Activated B cell treated with CpG ODN at 0.5 μM for 24 hours (primary cell): ENCODE data around the gene GLRA2. TPM values are rescaled to one million over a fixed set of nuclear protein-coding genes. Genes with fewer than 3 reads are reported as not detected.

Source experiments
- ATAC-seq: fragments of 200-7000 bp; cut with Tn5 transposase; one replicate; pipeline ENCODE4 v1.10.0; 2021; ENCODE audit warnings: low read depth, mild to moderate bottlenecking, moderate library complexity
- CTCF ChIA-PET: fragments of 350-600 bp; sonication (Branson Sonifier 250); formaldehyde crosslinking; loops from one replicate; lab custom pipeline; 2021; ENCODE audit warnings: antibody characterized with exemption; lab: Charles Lee
- POLR2A ChIA-PET: fragments of 350-600 bp; sonication (Branson Sonifier 250); formaldehyde crosslinking; loops from one replicate; lab custom pipeline; 2021; ENCODE audit warnings: antibody characterized with exemption; lab: Charles Lee
- DNase-seq: peaks from one replicate; pipeline ENCODE4 v3.0.0; 2022
- H3K27ac Mint-ChIP-seq: one replicate; pipeline ENCODE4 v1.8.0; 2020; ENCODE audit warnings: mixed read lengths
- H3K27me3 Mint-ChIP-seq: one replicate; pipeline ENCODE4 v1.8.0; 2021; ENCODE audit warnings: mixed read lengths
- H3K36me3 Mint-ChIP-seq: one replicate; pipeline ENCODE4 v1.8.0; 2021; ENCODE audit warnings: low read depth, mixed read lengths
- H3K4me1 Mint-ChIP-seq: one replicate; pipeline ENCODE4 v1.8.0; 2021; ENCODE audit warnings: mixed read lengths
- H3K4me3 Mint-ChIP-seq: one replicate; pipeline ENCODE4 v1.8.0; 2020; ENCODE audit warnings: mild to moderate bottlenecking, mixed read lengths
- H3K9me3 Mint-ChIP-seq: one replicate; pipeline ENCODE4 v1.8.0; 2020; ENCODE audit warnings: mixed read lengths
- CTCF ChIP-seq: fragments of 200-600 bp; IDR thresholded peaks from one replicate; pipeline ENCODE4 v1.8.0; 2022; ENCODE audit warnings: antibody characterized with exemption, mild to moderate bottlenecking
- intact Hi-C: fragments of 100-400 bp; cut with micrococcal nuclease; formaldehyde crosslinking; loops from one replicate; pipeline ENCODE4 v1.15.1; 2024
- total RNA-seq: library from RNA; stranded (reverse); gene quantifications from 2 replicates; pipeline ENCODE4 v1.2.3, GENCODE V29; 2022

Gene GLRA2
- total RNA-seq, 1 donor from 2014 or later = not detected

- no peaks in the 10 kb centered on the region for H3K4me1 Mint-ChIP-seq
- DNase-seq = no peak
- no peak for ATAC-seq
- H3K27me3 Mint-ChIP-seq = no peaks in the 10 kb centered on the region
- no peak overlapping the region for H3K4me3 Mint-ChIP-seq
- H3K9me3 Mint-ChIP-seq = no peaks in the 10 kb centered on the region
- no peak overlapping the region for H3K27ac Mint-ChIP-seq
- intact Hi-C loops = no loop called here
- H3K36me3 Mint-ChIP-seq = no peaks in the 10 kb centered on the region
- TF ChIP-seq CTCF = no peak
- ChIA-PET POLR2A (no interaction called here), CTCF (interaction anchor here (0.6 kb wide), 1 partner anchor 248 kb away, joined by 3 read pairs; no protein-coding TSS in a partner anchor)
These were observed 171.6 kb downstream of the GLRA2 start for GRCh38 chrX:14700982-14701381.

- intact Hi-C loops = no loop called here
- ATAC-seq (no peak), DNase-seq (no peak)
- no peak overlapping the region for H3K27ac Mint-ChIP-seq
- H3K27me3 Mint-ChIP-seq = no peaks in the 10 kb centered on the region
- H3K4me1 Mint-ChIP-seq = no peaks in the 10 kb centered on the region
- TF ChIP-seq CTCF = no peak
- no peaks in the 10 kb centered on the region for H3K36me3 Mint-ChIP-seq
- no peaks in the 10 kb centered on the region for H3K9me3 Mint-ChIP-seq
- ChIA-PET CTCF (no interaction called here), POLR2A (no interaction called here)
- no peak overlapping the region for H3K4me3 Mint-ChIP-seq
These were observed 172.8 kb downstream of the GLRA2 start for GRCh38 chrX:14702145-14702544.

- no peak for ATAC-seq
- H3K36me3 Mint-ChIP-seq = no peaks in the 10 kb centered on the region
- no peak for DNase-seq
- no peak for TF ChIP-seq CTCF
- H3K4me1 Mint-ChIP-seq = no peaks in the 10 kb centered on the region
- no peak overlapping the region for H3K4me3 Mint-ChIP-seq
- no peaks in the 10 kb centered on the region for H3K27me3 Mint-ChIP-seq
- ChIA-PET CTCF (no interaction called here), POLR2A (no interaction called here)
- intact Hi-C loops = no loop called here
- H3K27ac Mint-ChIP-seq = no peak overlapping the region
- no peaks in the 10 kb centered on the region for H3K9me3 Mint-ChIP-seq
These were observed 182.8 kb downstream of the GLRA2 start for GRCh38 chrX:14712096-14712495.

GRCh38 chrX:14717949-14718348 lies 188.6 kb downstream of the GLRA2 start:
- H3K27me3 Mint-ChIP-seq = no peaks in the 10 kb centered on the region
- no peak for ATAC-seq
- no peak overlapping the region for H3K27ac Mint-ChIP-seq
- TF ChIP-seq CTCF = no peak
- H3K9me3 Mint-ChIP-seq = no peaks in the 10 kb centered on the region
- H3K4me3 Mint-ChIP-seq = no peak overlapping the region
- POLR2A ChIA-PET = no interaction called here
- CTCF ChIA-PET = no interaction called here
- intact Hi-C loops = no loop called here
- H3K36me3 Mint-ChIP-seq = no peaks in the 10 kb centered on the region
- no peaks in the 10 kb centered on the region for H3K4me1 Mint-ChIP-seq
- DNase-seq = no peak

GRCh38 chrX:14718403-14718802 lies 189.1 kb downstream of the GLRA2 start:
- H3K36me3 Mint-ChIP-seq = no peaks in the 10 kb centered on the region
- DNase-seq (no peak), ATAC-seq (no peak)
- no peaks in the 10 kb centered on the region for H3K4me1 Mint-ChIP-seq
- no peak overlapping the region for H3K27ac Mint-ChIP-seq
- CTCF ChIA-PET = no interaction called here
- no peak overlapping the region for H3K4me3 Mint-ChIP-seq
- TF ChIP-seq CTCF = no peak
- H3K9me3 Mint-ChIP-seq = no peaks in the 10 kb centered on the region
- no peaks in the 10 kb centered on the region for H3K27me3 Mint-ChIP-seq
- POLR2A ChIA-PET = no interaction called here
- intact Hi-C loops = no loop called here
